ENCODE measurements around the gene PRKACG. TPM values are rescaled to one million over a fixed set of nuclear protein-coding genes. Genes with fewer than 3 reads are reported as not detected.

PRKACG gene
- total and polyA plus RNA-seq, 2 of the 8 experiments (the other 6 are each of a cell fraction or from before 2014, with no cell fraction given), result not detected

DNA sequence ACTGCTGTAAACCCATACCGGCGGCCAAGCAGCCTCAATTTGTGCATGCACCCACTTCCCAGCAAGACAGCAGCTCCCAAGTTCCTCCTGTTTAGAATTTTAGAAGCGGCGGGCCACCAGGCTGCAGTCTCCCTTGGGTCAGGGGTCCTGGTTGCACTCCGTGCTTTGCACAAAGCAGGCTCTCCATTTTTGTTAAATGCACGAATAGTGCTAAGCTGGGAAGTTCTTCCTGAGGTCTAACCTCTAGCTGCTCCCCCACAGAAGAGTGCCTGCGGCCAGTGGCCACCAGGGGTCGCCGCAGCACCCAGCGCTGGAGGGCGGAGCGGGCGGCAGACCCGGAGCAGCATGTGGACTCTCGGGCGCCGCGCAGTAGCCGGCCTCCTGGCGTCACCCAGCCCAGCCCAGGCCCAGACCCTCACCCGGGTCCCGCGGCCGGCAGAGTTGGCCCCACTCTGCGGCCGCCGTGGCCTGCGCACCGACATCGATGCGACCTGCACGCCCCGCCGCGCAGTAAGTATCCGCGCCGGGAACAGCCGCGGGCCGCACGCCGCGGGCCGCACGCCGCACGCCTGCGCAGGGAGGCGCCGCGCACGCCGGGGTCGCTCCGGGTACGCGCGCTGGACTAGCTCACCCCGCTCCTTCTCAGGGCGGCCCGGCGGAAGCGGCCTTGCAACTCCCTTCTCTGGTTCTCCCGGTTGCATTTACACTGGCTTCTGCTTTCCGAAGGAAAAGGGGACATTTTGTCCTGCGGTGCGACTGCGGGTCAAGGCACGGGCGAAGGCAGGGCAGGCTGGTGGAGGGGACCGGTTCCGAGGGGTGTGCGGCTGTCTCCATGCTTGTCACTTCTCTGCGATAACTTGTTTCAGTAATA, 21.8 kb upstream of the PRKACG start, which contains the start of gene FXN (continued):
- TF ChIP-seq RAD21 (IDR thresholded peaks at IDR 0.05 in 1 of 2, conservative IDR thresholded peaks at IDR 0.05 in 1 of 2; ENCODE audit: low read depth in 2 of 2, low read length in 2 of 2) (peak; percentile 70 to 83), CBX8 (IDR thresholded peaks at IDR 0.05; ENCODE audit: borderline replicate concordance, low read depth, low read length) (no peak), HDAC6 (IDR thresholded peaks at IDR 0.05; ENCODE audit: low read depth, low read length) (no peak), CREB1 (IDR thresholded peaks at IDR 0.05) (peak; percentile 60), POU5F1 (IDR thresholded peaks at IDR 0.05; ENCODE audit: low read depth, low read length) (no peak), BACH1 (IDR thresholded peaks at IDR 0.05; ENCODE audit: low read length) (peak; percentile 56; the same call in 1 of the 2 replicates), BRCA1 (IDR thresholded peaks at IDR 0.05; ENCODE audit: low read depth, low read length) (no peak), ASH2L (IDR thresholded peaks at IDR 0.05; ENCODE audit: low read length) (peak; percentile 61), EZH2 (IDR thresholded peaks at IDR 0.05; ENCODE audit: low read depth, low read length, severe bottlenecking) (no peak), KDM5A (IDR thresholded peaks at IDR 0.05; ENCODE audit: low read length) (no peak), TCF12 (IDR thresholded peaks at IDR 0.05; ENCODE audit: low read depth, low read length) (0 out of 2 replicates have a peak, but pooled peaks have one; percentile 14), TEAD4 (IDR thresholded peaks at IDR 0.05; ENCODE audit: low read depth, low read length) (0 out of 2 replicates have a peak, but pooled peaks have one; percentile 0), ZNF274 (IDR thresholded peaks at IDR 0.05; ENCODE audit: borderline replicate concordance, extremely low read depth, low read length) (no peak), RFX5 (IDR thresholded peaks at IDR 0.05; ENCODE audit: borderline replicate concordance, low read depth, low read length) (no peak), SUZ12 (IDR thresholded peaks at IDR 0.05; ENCODE audit: low read length) (no peak), KDM1A (IDR thresholded peaks at IDR 0.05; ENCODE audit: borderline replicate concordance, low read length) (peak; percentile 100), JUND (IDR thresholded peaks at IDR 0.05; ENCODE audit: low read length) (no peak), RNF2 (IDR thresholded peaks at IDR 0.05; ENCODE audit: borderline replicate concordance, low read depth, low read length, missing control alignments, poor library complexity, severe bottlenecking) (no peak), CHD2 (IDR thresholded peaks at IDR 0.05; ENCODE audit: low read length) (no peak), SP2 (IDR thresholded peaks at IDR 0.05; ENCODE audit: low read length) (no peak), MAFK (IDR thresholded peaks at IDR 0.05; ENCODE audit: low read depth, low read length) (no peak), EGR1 (IDR thresholded peaks at IDR 0.05; ENCODE audit: borderline replicate concordance, low read depth, low read length) (no peak), GTF2F1 (IDR thresholded peaks at IDR 0.05; ENCODE audit: borderline replicate concordance, low read depth, low read length) (0 out of 2 replicates have a peak, but pooled peaks have one; percentile 43)
- TF ChIP-seq, protein P1, sequence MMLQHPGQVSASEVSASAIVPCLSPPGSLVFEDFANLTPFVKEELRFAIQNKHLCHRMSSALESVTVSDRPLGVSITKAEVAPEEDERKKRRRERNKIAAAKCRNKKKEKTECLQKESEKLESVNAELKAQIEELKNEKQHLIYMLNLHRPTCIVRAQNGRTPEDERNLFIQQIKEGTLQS (IDR thresholded peaks at IDR 0.05; ENCODE audit: insufficient read depth, low read depth, low read length), result no peak

All from H1 (cell line).